ENCODE data around the gene CD63.

Gene CD63

GRCh38 chr12:55682087-55682796 lies 46.6 kb downstream of the CD63 start:
- no peak overlapping the region for H3K4me3 ChIP-seq (ENCODE audit: low read depth, low read length)
- in situ Hi-C loops (cut with HindIII; ENCODE audit: low sequenced_read_pairs): no loop called here
- DNase-seq (ENCODE audit: low read depth, low spot score): no peak
- TF ChIP-seq, protein P1, sequence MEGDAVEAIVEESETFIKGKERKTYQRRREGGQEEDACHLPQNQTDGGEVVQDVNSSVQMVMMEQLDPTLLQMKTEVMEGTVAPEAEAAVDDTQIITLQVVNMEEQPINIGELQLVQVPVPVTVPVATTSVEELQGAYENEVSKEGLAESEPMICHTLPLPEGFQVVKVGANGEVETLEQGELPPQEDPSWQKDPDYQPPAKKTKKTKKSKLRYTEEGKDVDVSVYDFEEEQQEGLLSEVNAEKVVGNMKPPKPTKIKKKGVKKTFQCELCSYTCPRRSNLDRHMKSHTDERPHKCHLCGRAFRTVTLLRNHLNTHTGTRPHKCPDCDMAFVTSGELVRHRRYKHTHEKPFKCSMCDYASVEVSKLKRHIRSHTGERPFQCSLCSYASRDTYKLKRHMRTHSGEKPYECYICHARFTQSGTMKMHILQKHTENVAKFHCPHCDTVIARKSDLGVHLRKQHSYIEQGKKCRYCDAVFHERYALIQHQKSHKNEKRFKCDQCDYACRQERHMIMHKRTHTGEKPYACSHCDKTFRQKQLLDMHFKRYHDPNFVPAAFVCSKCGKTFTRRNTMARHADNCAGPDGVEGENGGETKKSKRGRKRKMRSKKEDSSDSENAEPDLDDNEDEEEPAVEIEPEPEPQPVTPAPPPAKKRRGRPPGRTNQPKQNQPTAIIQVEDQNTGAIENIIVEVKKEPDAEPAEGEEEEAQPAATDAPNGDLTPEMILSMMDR (IDR thresholded peaks at IDR 0.05; ENCODE audit: low read depth, low read length): no peak

DNA sequence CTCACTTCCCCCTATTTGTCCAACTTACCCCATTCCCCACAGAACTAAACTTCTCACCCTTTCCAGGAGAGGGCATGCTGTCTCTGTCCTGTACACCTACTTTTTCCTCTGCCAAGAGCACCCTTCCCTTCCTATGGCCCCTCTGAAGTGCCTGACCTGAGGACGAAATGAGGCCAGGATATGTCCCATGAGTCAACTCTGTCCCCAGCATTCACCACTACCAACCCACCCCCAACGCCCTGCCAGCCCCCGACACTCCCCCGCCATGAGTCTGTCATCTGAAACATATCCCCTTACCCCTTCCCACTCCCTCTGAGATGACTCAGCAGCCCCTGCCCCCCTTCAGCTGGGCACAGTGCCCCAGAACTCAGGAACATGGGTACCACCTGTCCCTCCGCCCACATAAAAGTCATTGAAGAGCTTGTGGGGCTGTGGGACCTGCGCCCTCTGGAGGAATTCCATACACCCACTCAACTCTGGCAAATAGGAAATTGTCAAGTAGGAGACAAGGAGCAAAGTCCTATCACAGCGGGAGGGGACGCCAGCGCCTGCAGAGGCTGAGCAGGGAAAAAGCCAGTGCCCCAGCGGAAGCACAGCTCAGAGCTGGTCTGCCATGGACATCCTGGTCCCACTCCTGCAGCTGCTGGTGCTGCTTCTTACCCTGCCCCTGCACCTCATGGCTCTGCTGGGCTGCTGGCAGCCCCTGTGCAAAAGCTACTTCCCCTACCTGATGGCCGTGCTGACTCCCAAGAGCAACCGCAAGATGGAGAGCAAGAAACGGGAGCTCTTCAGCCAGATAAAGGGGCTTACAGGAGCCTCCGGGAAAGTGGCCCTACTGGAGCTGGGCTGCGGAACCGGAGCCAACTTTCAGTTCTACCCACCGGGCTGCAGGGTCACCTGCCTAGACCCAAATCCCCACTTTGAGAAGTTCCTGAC lies 47.4 kb downstream of the CD63 start:
- TF ChIP-seq, protein P1 (IDR thresholded peaks at IDR 0.05; ENCODE audit: low read depth, low read length): peak; percentile 39
- in situ Hi-C loops (cut with HindIII; ENCODE audit: low sequenced_read_pairs): no loop called here
- peak; percentile 39 for DNase-seq (ENCODE audit: low read depth, low spot score)
- no peak overlapping the region for H3K4me3 ChIP-seq (ENCODE audit: low read depth, low read length)

DNA sequence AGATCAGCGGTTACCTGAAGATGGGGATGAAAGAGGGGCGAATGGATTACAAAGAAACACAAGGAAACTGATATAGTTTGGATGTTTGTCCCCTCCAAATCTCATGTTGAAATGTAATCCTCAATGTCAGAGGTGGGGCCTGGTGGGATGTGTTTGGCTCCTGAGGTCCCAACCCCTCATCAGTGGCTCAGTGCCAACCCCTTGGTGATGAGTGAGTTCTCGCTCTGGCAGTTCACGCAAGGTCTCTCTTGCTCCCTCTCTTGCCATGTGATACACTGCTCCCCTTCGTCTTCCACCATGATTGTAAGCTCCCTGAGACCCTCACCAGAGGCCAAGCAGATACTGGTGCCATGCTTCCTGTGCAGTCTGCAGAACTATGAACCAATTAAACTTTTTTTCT lies 49.1 kb downstream of the CD63 start:
- no peak for DNase-seq (ENCODE audit: low read depth, low spot score)
- TF ChIP-seq, protein P1 (IDR thresholded peaks at IDR 0.05; ENCODE audit: low read depth, low read length): no peak
- H3K4me3 ChIP-seq (ENCODE audit: low read depth, low read length): no peak overlapping the region
- in situ Hi-C loops (cut with HindIII; ENCODE audit: low sequenced_read_pairs): no loop called here

GRCh38 chr12:55676707-55677106 lies 52.1 kb downstream of the CD63 start:
- H3K4me3 ChIP-seq (ENCODE audit: low read depth, low read length): no peak overlapping the region
- DNase-seq (ENCODE audit: low read depth, low spot score): no peak
- in situ Hi-C loops (cut with HindIII; ENCODE audit: low sequenced_read_pairs): no loop called here
- TF ChIP-seq, protein P1 (IDR thresholded peaks at IDR 0.05; ENCODE audit: low read depth, low read length): no peak

GRCh38 chr12:55675666-55676065 lies 53.1 kb downstream of the CD63 start:
- H3K4me3 ChIP-seq (ENCODE audit: low read depth, low read length): no peak overlapping the region
- TF ChIP-seq, protein P1 (IDR thresholded peaks at IDR 0.05; ENCODE audit: low read depth, low read length): no peak
- in situ Hi-C loops (cut with HindIII; ENCODE audit: low sequenced_read_pairs): no loop called here
- DNase-seq (ENCODE audit: low read depth, low spot score): no peak
